ENCODE measurements around the gene DDX52.

The DDX52 gene

DNA sequence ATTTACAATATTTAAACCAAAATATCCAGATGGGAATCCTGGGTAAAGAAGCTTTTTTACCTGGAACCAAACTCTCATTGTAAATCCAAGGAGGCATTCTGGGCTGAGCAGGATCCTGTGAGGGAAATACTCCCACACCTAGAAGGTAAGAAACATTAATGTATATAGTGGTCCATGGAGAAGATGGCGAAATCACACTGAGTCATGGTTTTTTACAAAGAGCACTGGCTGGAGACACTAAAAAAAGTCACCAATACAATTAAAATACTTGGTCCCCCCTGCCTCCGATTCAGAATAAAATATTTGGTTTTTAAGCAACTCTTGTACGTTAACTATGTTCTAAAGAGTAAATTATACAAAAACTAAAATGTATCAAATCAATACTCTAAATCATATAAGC, 67.0 kb downstream of the DDX52 start:
- no peak for DNase-seq (ENCODE audit: low read depth)

- DNase-seq (ENCODE audit: low read depth), result no peak
Observed at GRCh38 chr17:37574427-37574826, 68.8 kb downstream of the DDX52 start.

DNA sequence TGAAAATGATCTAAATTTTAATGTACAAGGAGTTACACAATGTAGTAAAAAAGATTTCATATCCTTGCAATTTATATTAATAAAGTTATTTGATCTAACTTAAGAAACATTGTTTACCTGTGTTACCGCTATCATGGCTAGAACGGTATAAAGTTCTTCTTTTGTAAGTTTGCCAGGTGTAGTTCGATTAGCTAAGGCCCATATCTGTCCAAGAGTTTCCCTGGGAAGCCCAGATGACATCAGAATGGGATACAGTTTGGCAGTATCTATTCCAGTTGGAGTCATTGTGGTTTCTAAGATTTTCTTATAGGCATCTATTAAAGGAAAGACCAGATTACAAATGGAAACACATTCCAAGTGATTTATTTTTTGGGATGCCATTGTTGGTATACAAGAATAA, 71.6 kb downstream of the DDX52 start:
- no peak for DNase-seq (ENCODE audit: low read depth)

DNA sequence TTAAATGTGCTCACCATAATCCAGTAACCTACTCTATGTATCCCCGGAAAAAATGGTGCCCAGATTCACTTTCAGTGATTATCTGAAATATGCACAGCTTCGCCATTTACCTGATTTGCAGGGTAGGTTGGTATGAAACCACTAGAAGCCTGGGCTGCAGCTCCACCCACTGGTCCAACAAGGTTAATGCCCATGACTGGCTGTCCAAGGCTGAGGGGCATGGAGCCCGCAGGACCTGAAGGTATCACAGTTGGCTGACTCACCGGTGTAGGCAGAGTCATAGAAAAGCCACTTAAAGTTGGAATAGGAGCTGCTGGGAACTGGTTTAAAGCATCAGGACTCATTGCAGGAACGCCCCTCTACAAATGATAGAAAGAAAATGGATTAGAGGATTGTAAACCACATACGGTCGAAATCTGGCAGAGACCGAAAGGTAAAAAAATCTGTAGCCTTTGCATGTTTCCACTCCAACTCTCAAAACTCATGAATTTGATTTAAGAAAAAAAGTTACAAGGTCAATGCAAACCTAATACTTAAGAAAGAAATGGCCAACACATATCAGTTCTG, 72.6 kb downstream of the DDX52 start:
- peak; percentile 7 for DNase-seq (ENCODE audit: low read depth)

DNA sequence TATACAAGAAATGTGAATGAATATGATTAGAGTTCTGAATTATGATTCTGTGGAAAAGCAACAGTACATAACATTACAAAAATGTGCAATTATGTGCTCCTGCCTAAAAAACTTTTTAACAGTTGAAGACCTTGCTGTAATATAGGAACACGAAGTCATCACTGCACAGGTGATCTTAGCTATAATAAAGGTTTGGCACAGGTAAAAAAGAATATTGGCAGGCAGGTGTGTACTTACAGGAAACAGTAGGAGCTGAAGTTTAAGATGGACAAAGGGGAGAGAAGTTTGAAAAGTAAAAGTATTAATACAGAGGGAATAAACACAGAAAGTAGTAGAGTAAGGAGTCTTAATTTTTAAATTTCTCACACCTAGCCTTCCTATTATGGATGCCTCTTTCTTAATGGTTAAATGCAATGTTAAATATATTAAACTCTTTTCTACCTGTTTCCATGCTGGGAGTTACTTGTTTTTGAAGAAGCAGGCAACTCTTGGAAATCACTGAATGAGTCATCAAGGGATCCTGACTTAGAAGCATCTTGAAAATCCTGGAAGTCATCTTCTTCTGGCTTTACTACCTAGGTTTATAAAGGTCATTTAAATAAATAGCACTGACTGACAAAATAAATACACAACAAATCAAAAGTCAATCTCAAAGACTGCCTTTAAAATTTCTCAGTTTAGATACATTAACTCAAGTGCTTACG, 74.7 kb downstream of the DDX52 start:
- no peak for DNase-seq (ENCODE audit: low read depth)

DNA sequence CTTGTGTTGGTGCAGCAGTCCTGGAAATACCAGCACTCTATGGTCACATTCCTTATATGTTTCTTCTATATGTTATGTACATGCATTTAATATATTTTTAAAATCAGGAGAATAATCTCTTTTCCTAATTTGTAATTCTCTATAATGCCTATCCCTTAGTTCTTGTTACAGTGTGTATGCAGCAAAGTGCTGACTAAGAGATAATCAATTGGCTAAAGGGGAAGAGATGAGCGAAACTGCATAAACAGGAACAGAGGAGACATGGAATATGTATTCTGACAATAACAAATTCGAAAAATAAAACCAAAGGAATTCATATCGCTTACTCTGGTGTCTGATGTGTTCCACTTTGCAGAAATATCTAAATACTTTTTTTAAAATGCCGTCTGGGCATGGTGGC, 75.7 kb downstream of the DDX52 start:
- DNase-seq (ENCODE audit: low read depth), result no peak

GRCh38 chr17:37567137-37567536, 76.1 kb downstream of the DDX52 start:
- no peak for DNase-seq (ENCODE audit: low read depth)

GRCh38 chr17:37564252-37564651, 79.0 kb downstream of the DDX52 start:
- DNase-seq (ENCODE audit: low read depth), result no peak

GRCh38 chr17:37562016-37562745, 81.1 kb downstream of the DDX52 start:
- no peak for DNase-seq (ENCODE audit: low read depth)

Measured in activated T-cell treated with anti-CD3 and anti-CD28 coated beads for 24 hours (primary cell).